PFSK-1 (cell line): ENCODE measurements around the gene F2R.

ENCODE experiments used
- POLR2AphosphoS5 ChIP-seq: IDR thresholded peaks from 2 replicates; pipeline ENCODE4 v1.6.1; 2012; ENCODE audit warnings: low read depth, mild to moderate bottlenecking, control low read depth, low read length, moderate library complexity
- REST ChIP-seq, 2 experiments: IDR thresholded peaks; 2 replicates each; pipeline versions ENCODE4 v1.6.1 to v1.8.0; 2011 to 2012; ENCODE audit warnings: low read depth in 2 of 2, low read length in 2 of 2, control low read depth in 1 of 2, inconsistent platforms in 1 of 2, mild to moderate bottlenecking in 1 of 2, moderate library complexity in 1 of 2; ENCODE audit not compliant: insufficient read depth in 1 of 2
- SIN3A ChIP-seq: IDR thresholded peaks from 2 replicates; pipeline ENCODE4 v1.6.1; 2012; ENCODE audit warnings: mild to moderate bottlenecking, low read length, moderate library complexity, borderline replicate concordance; ENCODE audit not compliant: insufficient read depth
- TAF1 ChIP-seq: IDR thresholded peaks from 2 replicates; pipeline ENCODE4 v1.6.1; 2012; ENCODE audit warnings: low read length, control low read depth, borderline replicate concordance; ENCODE audit not compliant: insufficient read depth

- TF ChIP-seq REST (IDR thresholded peaks at IDR 0.05; ENCODE audit: insufficient read depth in 1 of 2, low read depth in 2 of 2, low read length in 2 of 2) (no peak), POLR2AphosphoS5 (no peak), TAF1 (no peak), SIN3A (no peak)
Measured at GRCh38 chr5:76683816-76684731, 31.9 kb upstream of the F2R start.
